Measurements from ENCODE around the gene PKD2L1.

DNA sequence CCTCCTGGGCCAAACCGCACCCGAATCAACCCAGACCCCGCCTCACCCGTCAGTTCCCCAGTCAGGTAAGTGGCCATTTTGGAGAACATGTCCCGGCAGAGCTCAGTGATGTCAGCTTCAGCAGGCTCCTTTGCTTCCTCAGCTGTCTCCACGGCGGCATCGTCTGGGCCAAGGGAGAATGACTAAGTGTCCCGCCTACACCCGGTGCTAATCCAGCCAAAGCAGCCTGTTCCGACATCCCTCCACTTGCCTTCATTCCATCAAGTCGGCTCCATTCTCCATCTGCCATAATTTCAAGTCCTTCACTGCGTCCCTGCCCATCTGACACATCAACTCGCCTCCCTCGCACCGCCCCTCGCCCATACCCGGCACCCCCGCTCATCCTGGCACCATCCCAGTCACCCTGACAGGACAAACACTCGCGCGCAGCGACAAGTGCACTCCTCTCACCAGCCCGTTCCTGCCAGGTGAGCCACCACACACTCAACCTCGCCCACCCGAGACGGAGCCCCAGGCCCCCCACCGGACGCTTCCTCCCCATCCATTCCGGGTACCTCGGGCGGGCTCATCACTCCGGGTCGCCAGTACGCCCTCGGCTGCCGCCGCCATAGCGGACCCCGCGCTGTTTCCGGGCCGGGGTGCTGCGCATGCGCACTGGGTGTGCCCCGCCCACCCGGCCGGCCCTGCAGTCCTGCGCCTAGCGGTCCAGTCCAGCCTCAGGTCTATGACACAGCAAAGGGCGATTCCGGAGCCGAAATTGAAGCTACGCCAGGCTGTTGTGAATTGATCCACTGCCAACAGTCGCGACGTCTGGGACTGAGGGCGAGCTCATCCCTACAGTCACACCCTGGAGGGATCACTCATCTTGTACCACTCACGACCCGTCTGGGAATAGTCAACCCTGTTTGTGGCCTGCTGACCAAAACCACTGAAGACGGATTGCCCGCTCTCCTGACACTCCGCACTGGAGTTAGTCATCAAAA, 43.7 kb downstream of the PKD2L1 start, which contains the start of gene BLOC1S2:
- TF ChIP-seq, protein P1, sequence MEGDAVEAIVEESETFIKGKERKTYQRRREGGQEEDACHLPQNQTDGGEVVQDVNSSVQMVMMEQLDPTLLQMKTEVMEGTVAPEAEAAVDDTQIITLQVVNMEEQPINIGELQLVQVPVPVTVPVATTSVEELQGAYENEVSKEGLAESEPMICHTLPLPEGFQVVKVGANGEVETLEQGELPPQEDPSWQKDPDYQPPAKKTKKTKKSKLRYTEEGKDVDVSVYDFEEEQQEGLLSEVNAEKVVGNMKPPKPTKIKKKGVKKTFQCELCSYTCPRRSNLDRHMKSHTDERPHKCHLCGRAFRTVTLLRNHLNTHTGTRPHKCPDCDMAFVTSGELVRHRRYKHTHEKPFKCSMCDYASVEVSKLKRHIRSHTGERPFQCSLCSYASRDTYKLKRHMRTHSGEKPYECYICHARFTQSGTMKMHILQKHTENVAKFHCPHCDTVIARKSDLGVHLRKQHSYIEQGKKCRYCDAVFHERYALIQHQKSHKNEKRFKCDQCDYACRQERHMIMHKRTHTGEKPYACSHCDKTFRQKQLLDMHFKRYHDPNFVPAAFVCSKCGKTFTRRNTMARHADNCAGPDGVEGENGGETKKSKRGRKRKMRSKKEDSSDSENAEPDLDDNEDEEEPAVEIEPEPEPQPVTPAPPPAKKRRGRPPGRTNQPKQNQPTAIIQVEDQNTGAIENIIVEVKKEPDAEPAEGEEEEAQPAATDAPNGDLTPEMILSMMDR (IDR thresholded peaks at IDR 0.05) = peak in 3 of 7 experiments; percentile 24 to 42 (median 38)
- peak; percentile 71 to 89 (median 89) for TF ChIP-seq POLR2A (IDR thresholded peaks at IDR 0.05)
